Liver (tissue), 9 donors: ENCODE data around the gene RAB5A. TPM values are rescaled to one million over a fixed set of nuclear protein-coding genes. Genes with fewer than 3 reads are reported as not detected.

ENCODE experiments used
- DNase-seq: peaks from one replicate; pipeline ENCODE4 v3.0.0-alpha.2; 2017; ENCODE audit warnings: low spot score
- H3K27ac ChIP-seq, 2 donors: one replicate each; pipeline ENCODE4 v1.7.0; 2013; ENCODE audit warnings: inconsistent platforms in 2 of 2, low read length in 2 of 2, control low read depth in 1 of 2, low read depth in 1 of 2, mild to moderate bottlenecking in 1 of 2
- H3K27me3 ChIP-seq, 4 donors: one replicate each; pipeline versions ENCODE4 v1.6.1 to v1.7.0; 2013; ENCODE audit warnings: low read length in 3 of 4, inconsistent platforms in 1 of 4, mild to moderate bottlenecking in 1 of 4, moderate library complexity in 1 of 4; ENCODE audit not compliant: control insufficient read depth in 4 of 4, insufficient read depth in 4 of 4
- H3K36me3 ChIP-seq, 4 donors: one replicate each; pipeline versions ENCODE4 v1.6.1 to v1.7.0; 2013; ENCODE audit warnings: low read length in 3 of 4, mild to moderate bottlenecking in 3 of 4, low read depth in 1 of 4, moderate library complexity in 1 of 4; ENCODE audit not compliant: control insufficient read depth in 4 of 4, insufficient read depth in 3 of 4
- H3K4me1 ChIP-seq, 4 donors: one replicate each; pipeline versions ENCODE4 v1.6.1 to v1.7.0; 2013; ENCODE audit warnings: low read length in 3 of 4, mild to moderate bottlenecking in 3 of 4, moderate library complexity in 1 of 4; ENCODE audit not compliant: control insufficient read depth in 4 of 4, insufficient read depth in 4 of 4
- H3K4me3 ChIP-seq, 3 donors: one replicate each; pipeline versions ENCODE4 v1.6.1 to v1.7.0; 2013; ENCODE audit warnings: low read length in 3 of 3, control low read depth in 1 of 3, low read depth in 1 of 3, mild to moderate bottlenecking in 1 of 3
- H3K9ac ChIP-seq, 2 donors: one replicate each; pipeline ENCODE4 v1.7.0; 2013; ENCODE audit warnings: low read length in 2 of 2, mild to moderate bottlenecking in 2 of 2, moderate library complexity in 2 of 2, control low read depth in 1 of 2, low read depth in 1 of 2
- H3K9me3 ChIP-seq, 4 donors: one replicate each; pipeline versions ENCODE4 v1.6.1 to v1.7.0; 2013; ENCODE audit warnings: low read length in 3 of 4; ENCODE audit not compliant: control insufficient read depth in 4 of 4
- ATF3 ChIP-seq: IDR thresholded peaks from 2 replicates; pipeline ENCODE4 v1.6.1; 2016; ENCODE audit warnings: antibody characterized with exemption
- CTCF ChIP-seq: fragments of 150-350 bp; IDR thresholded peaks from 2 replicates; pipeline ENCODE4 v1.5.1; 2017; ENCODE audit warnings: improper control_type of control experiment, low read depth, low read length; ENCODE audit not compliant: missing input control
- EGR1 ChIP-seq, 2 donors: IDR thresholded peaks; 2 replicates each; pipeline ENCODE4 v1.6.1; 2016 to 2018; ENCODE audit warnings: antibody characterized with exemption in 2 of 2, low read depth in 2 of 2
- FOXA1 ChIP-seq: IDR thresholded peaks from 2 replicates; pipeline ENCODE4 v1.6.1; 2016; ENCODE audit warnings: antibody characterized with exemption
- GABPA ChIP-seq, 2 donors: IDR thresholded peaks in 1 of 2; conservative IDR thresholded peaks in 1 of 2; 2 replicates each; pipeline ENCODE4 v1.6.1; 2016; ENCODE audit warnings: antibody characterized with exemption in 2 of 2, mild to moderate bottlenecking in 1 of 2, moderate library complexity in 1 of 2
- HNF4A ChIP-seq, 2 donors: conservative IDR thresholded peaks; 2 replicates each; pipeline ENCODE4 v1.6.1; 2016; ENCODE audit warnings: antibody characterized with exemption in 2 of 2, mild to moderate bottlenecking in 2 of 2
- HNF4G ChIP-seq: IDR thresholded peaks from 2 replicates; pipeline ENCODE4 v1.6.1; 2016; ENCODE audit warnings: antibody characterized with exemption
- JUND ChIP-seq, 2 donors: IDR thresholded peaks; 2 replicates each; pipeline ENCODE4 v1.6.1; 2016; ENCODE audit warnings: antibody characterized with exemption in 2 of 2
- MAX ChIP-seq: IDR thresholded peaks from 2 replicates; pipeline ENCODE4 v1.6.1; 2016; ENCODE audit warnings: antibody characterized with exemption
- NR2F2 ChIP-seq: IDR thresholded peaks from 2 replicates; pipeline ENCODE4 v1.6.1; 2016; ENCODE audit warnings: antibody characterized with exemption
- RAD21 ChIP-seq, 2 donors: IDR thresholded peaks; 2 replicates each; pipeline ENCODE4 v1.6.1; 2016; ENCODE audit warnings: antibody characterized with exemption in 2 of 2, mild to moderate bottlenecking in 2 of 2
- REST ChIP-seq: IDR thresholded peaks from 2 replicates; pipeline ENCODE4 v1.6.1; 2016; ENCODE audit warnings: antibody characterized with exemption, mild to moderate bottlenecking
- RXRA ChIP-seq, 2 donors: IDR thresholded peaks; 2 replicates each; pipeline ENCODE4 v1.6.1; 2017 to 2018; ENCODE audit warnings: antibody characterized with exemption in 2 of 2, mild to moderate bottlenecking in 1 of 2
- SP1 ChIP-seq: IDR thresholded peaks from 2 replicates; pipeline ENCODE4 v1.6.1; 2018; ENCODE audit warnings: antibody characterized with exemption, mild to moderate bottlenecking
- TAF1 ChIP-seq: conservative IDR thresholded peaks from 2 replicates; pipeline ENCODE4 v1.6.1; 2016; ENCODE audit warnings: antibody characterized with exemption, mild to moderate bottlenecking
- YY1 ChIP-seq: IDR thresholded peaks from 2 replicates; pipeline ENCODE4 v1.6.1; 2016; ENCODE audit warnings: antibody characterized with exemption, mild to moderate bottlenecking
- ZBTB33 ChIP-seq: IDR thresholded peaks from 2 replicates; pipeline ENCODE4 v1.6.1; 2016; ENCODE audit warnings: antibody characterized with exemption
- WGBS: extraction: QIAGEN DNeasy Blood & Tissue Kit; methylation state at CpG from one replicate; pipeline ENCODE4 v1.1.7; 2013; 5-methylcytosine and 5-hydroxymethylcytosine counted together
- polyA plus RNA-seq, 2 donors: library from polyadenylated mRNA; stranded (reverse) in 1 of 2; unstranded in 1 of 2; fragments of 200-250 nt in 1 of 2; fragments of >200 nt in 1 of 2; fragmentation: Nextera tagmentation in 1 of 2; extraction: Ambion mirVana in 1 of 2; gene quantifications; one replicate each; pipeline versions ENCODE4 v1.2.1 to v1.2.3, GENCODE V29; 2013 to 2015
- total RNA-seq, 2 donors: library from RNA; depleted of rRNA; stranded (reverse); fragments of >200 nt; gene quantifications; one replicate each; pipeline ENCODE4 v1.2.3, GENCODE V29; 2014
- donor health status: healthy.
- donor health status: healthy.
- donor health status: healthy.
- donor health status: healthy.
- donor health status: healthy.

Gene RAB5A
- total and polyA plus RNA-seq, 4 donors: 15.2 to 37.9 (median 25.9) TPM

GRCh38 chr3:20023623-20024405 is 76.9 kb downstream of the RAB5A start:
- no peaks in the 10 kb centered on the region for H3K27me3 ChIP-seq
- no peak overlapping the region for H3K9ac ChIP-seq
- H3K27ac ChIP-seq: no peak overlapping the region
- 77% methylated on average over 2 of the region's 2 CpGs for WGBS
- no peaks in the 10 kb centered on the region for H3K4me1 ChIP-seq
- no peak for DNase-seq
- no peak overlapping the region for H3K4me3 ChIP-seq
- H3K9me3 ChIP-seq: no peaks in the 10 kb centered on the region
- TF ChIP-seq RAD21 (IDR thresholded peaks at IDR 0.05): peak in 1 of 2 donors; percentile 11
- no peak for TF ChIP-seq ZBTB33
- H3K36me3 ChIP-seq: no peaks in the 10 kb centered on the region

GRCh38 chr3:20027136-20027535 is 80.2 kb downstream of the RAB5A start:
- H3K4me3 ChIP-seq: no peak overlapping the region
- DNase-seq: no peak
- H3K9me3 ChIP-seq: no peaks in the 10 kb centered on the region
- H3K9ac ChIP-seq: no peak overlapping the region
- H3K36me3 ChIP-seq: no peaks in the 10 kb centered on the region
- H3K27ac ChIP-seq: no peak overlapping the region
- WGBS: 95% methylated on average over 4 of the region's 4 CpGs
- no peaks in the 10 kb centered on the region for H3K4me1 ChIP-seq
- H3K27me3 ChIP-seq: no peaks in the 10 kb centered on the region
- TF ChIP-seq HNF4G: no peak
- TF ChIP-seq REST: no peak
- TF ChIP-seq NR2F2: no peak
- no peak for TF ChIP-seq ATF3
- no peak for TF ChIP-seq YY1
- TF ChIP-seq RAD21 (IDR thresholded peaks at IDR 0.05): no peak
- TF ChIP-seq RXRA (IDR thresholded peaks at IDR 0.05): no peak
- TF ChIP-seq TAF1: no peak
- TF ChIP-seq CTCF: no peak
- no peak for TF ChIP-seq MAX
- no peak for TF ChIP-seq ZBTB33
- TF ChIP-seq GABPA (IDR thresholded peaks at IDR 0.05 in 1 of 2, conservative IDR thresholded peaks at IDR 0.05 in 1 of 2): no peak
- no peak for TF ChIP-seq HNF4A (conservative IDR thresholded peaks at IDR 0.05)
- no peak for TF ChIP-seq SP1
- TF ChIP-seq JUND (IDR thresholded peaks at IDR 0.05): no peak
- TF ChIP-seq FOXA1: no peak
- TF ChIP-seq EGR1 (IDR thresholded peaks at IDR 0.05; ENCODE audit: low read depth in 2 of 2): no peak
